ENCODE results near the gene PCED1A. TPM values are rescaled to one million over a fixed set of nuclear protein-coding genes. Genes with fewer than 3 reads are reported as not detected.
A peak's percentile ranks its signal among the peaks of the same experiment; 100 is the strongest.

PCED1A gene
- total and polyA plus RNA-seq, 2 of the 13 experiments (the other 11 are each of a cell fraction or from before 2014, with no cell fraction given) = 40.1 to 84.2 TPM

GRCh38 chr20:2799688-2800520 lies 40.6 kb downstream of the PCED1A start (continued):
- TF ChIP-seq, protein P1, sequence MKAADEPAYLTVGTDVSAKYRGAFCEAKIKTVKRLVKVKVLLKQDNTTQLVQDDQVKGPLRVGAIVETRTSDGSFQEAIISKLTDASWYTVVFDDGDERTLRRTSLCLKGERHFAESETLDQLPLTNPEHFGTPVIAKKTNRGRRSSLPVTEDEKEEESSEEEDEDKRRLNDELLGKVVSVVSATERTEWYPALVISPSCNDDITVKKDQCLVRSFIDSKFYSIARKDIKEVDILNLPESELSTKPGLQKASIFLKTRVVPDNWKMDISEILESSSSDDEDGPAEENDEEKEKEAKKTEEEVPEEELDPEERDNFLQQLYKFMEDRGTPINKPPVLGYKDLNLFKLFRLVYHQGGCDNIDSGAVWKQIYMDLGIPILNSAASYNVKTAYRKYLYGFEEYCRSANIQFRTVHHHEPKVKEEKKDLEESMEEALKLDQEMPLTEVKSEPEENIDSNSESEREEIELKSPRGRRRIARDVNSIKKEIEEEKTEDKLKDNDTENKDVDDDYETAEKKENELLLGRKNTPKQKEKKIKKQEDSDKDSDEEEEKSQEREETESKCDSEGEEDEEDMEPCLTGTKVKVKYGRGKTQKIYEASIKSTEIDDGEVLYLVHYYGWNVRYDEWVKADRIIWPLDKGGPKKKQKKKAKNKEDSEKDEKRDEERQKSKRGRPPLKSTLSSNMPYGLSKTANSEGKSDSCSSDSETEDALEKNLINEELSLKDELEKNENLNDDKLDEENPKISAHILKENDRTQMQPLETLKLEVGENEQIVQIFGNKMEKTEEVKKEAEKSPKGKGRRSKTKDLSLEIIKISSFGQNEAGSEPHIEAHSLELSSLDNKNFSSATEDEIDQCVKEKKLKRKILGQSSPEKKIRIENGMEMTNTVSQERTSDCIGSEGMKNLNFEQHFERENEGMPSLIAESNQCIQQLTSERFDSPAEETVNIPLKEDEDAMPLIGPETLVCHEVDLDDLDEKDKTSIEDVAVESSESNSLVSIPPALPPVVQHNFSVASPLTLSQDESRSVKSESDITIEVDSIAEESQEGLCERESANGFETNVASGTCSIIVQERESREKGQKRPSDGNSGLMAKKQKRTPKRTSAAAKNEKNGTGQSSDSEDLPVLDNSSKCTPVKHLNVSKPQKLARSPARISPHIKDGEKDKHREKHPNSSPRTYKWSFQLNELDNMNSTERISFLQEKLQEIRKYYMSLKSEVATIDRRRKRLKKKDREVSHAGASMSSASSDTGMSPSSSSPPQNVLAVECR (CRISPR knock-in tag; IDR thresholded peaks at IDR 0.05; ENCODE audit: borderline replicate concordance) = no peak; the same call in 1 of the 2 replicates
- TF ChIP-seq MAFK (conservative IDR thresholded peaks at IDR 0.05 in 1 of 2, IDR thresholded peaks at IDR 0.05 in 1 of 2; ENCODE audit: low read length in 2 of 2) (peak; percentile 42 to 45; a peak in 2 of 4 replicates), MAFF (IDR thresholded peaks at IDR 0.05; ENCODE audit: low read depth, low read length) (peak; percentile 60; the same call in 1 of the 2 replicates), PHB2 (IDR thresholded peaks at IDR 0.05; ENCODE audit: partially characterized antibody) (no peak), RARA (CRISPR knock-in tag; IDR thresholded peaks at IDR 0.05) (no peak), DPF2 (CRISPR knock-in tag; IDR thresholded peaks at IDR 0.05; ENCODE audit: borderline replicate concordance, low read depth) (0 out of 2 replicates have a peak, but pooled peaks have one; percentile 38), MBD4 (IDR thresholded peaks at IDR 0.05; ENCODE audit: borderline replicate concordance, low read length) (no peak), RXRA (CRISPR knock-in tag; IDR thresholded peaks at IDR 0.05) (no peak), MLLT10 (CRISPR knock-in tag; IDR thresholded peaks at IDR 0.05) (no peak), IKZF5 (CRISPR knock-in tag; IDR thresholded peaks at IDR 0.05) (no peak), ZNF598 (CRISPR knock-in tag; IDR thresholded peaks at IDR 0.05; ENCODE audit: borderline replicate concordance) (no peak), PAF1 (CRISPR knock-in tag; IDR thresholded peaks at IDR 0.05) (no peak), NFE2 (CRISPR knock-in tag; IDR thresholded peaks at IDR 0.05) (no peak), ZNF275 (CRISPR knock-in tag; IDR thresholded peaks at IDR 0.05; ENCODE audit: borderline replicate concordance) (no peak), NCOA2 (CRISPR knock-in tag; IDR thresholded peaks at IDR 0.05) (no peak), RNF2 (conservative IDR thresholded peaks at IDR 0.05; ENCODE audit: low read depth) (0 out of 2 replicates have a peak, but pooled peaks have one; percentile 12)
- TF ChIP-seq, protein P2, sequence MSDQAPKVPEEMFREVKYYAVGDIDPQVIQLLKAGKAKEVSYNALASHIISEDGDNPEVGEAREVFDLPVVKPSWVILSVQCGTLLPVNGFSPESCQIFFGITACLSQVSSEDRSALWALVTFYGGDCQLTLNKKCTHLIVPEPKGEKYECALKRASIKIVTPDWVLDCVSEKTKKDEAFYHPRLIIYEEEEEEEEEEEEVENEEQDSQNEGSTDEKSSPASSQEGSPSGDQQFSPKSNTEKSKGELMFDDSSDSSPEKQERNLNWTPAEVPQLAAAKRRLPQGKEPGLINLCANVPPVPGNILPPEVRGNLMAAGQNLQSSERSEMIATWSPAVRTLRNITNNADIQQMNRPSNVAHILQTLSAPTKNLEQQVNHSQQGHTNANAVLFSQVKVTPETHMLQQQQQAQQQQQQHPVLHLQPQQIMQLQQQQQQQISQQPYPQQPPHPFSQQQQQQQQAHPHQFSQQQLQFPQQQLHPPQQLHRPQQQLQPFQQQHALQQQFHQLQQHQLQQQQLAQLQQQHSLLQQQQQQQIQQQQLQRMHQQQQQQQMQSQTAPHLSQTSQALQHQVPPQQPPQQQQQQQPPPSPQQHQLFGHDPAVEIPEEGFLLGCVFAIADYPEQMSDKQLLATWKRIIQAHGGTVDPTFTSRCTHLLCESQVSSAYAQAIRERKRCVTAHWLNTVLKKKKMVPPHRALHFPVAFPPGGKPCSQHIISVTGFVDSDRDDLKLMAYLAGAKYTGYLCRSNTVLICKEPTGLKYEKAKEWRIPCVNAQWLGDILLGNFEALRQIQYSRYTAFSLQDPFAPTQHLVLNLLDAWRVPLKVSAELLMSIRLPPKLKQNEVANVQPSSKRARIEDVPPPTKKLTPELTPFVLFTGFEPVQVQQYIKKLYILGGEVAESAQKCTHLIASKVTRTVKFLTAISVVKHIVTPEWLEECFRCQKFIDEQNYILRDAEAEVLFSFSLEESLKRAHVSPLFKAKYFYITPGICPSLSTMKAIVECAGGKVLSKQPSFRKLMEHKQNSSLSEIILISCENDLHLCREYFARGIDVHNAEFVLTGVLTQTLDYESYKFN (CRISPR knock-in tag; conservative IDR thresholded peaks at IDR 0.05) = no peak

All from HepG2 (cell line).